Endothelial cell of umbilical vein (primary cell): ENCODE results near the gene ZNF428. TPM values are rescaled to one million over a fixed set of nuclear protein-coding genes. Genes with fewer than 3 reads are reported as not detected.

ENCODE experiments used
- BruUV-seq: library from RNA; stranded (reverse); fragments of 400-500 nt; replicated peaks from 2 replicates; lab custom pipeline; 2021; lab: Mats Ljungman, UMichigan
- CTCF ChIA-PET: fragments of 300-600, 350-600 bp; sonication (Branson Sonifier 250); formaldehyde crosslinking; loops from one replicate; lab custom pipeline; 2021; ENCODE audit warnings: antibody characterized with exemption, inconsistent platforms; lab: Charles Lee
- POLR2A ChIA-PET: fragments of 300-600, 350-600 bp; sonication (Branson Sonifier 250); formaldehyde crosslinking; loops from one replicate; lab custom pipeline; 2021; ENCODE audit warnings: antibody characterized with exemption, inconsistent platforms; lab: Charles Lee
- DNase-seq: peaks from one replicate; pipeline ENCODE4 v3.0.0-alpha.2; 2011; ENCODE audit warnings: low read depth, low spot score
- FAIRE-seq: peaks from 2 replicates; lab custom pipeline; 2011; peaks lifted over from hg19 to GRCh38; lab: Jason Lieb, UNC
- H2AFZ ChIP-seq: 2 replicates; pipeline ENCODE4 v1.6.0; 2012; ENCODE audit warnings: low read depth, low read length, control low read depth, inconsistent platforms
- H3K27ac ChIP-seq: 2 replicates; pipeline ENCODE4 v1.5.1; 2011; ENCODE audit warnings: low read depth, mild to moderate bottlenecking, control low read depth, low read length, moderate library complexity; ENCODE audit not compliant: insufficient read depth
- H3K27me3 ChIP-seq, 2 experiments: 2 replicates each; pipeline versions ENCODE4 v1.6.0 to v1.6.1; 2011; ENCODE audit warnings: low read length in 2 of 2, mixed read lengths in 1 of 2; ENCODE audit not compliant: control insufficient read depth in 2 of 2, insufficient read depth in 2 of 2
- H3K36me3 ChIP-seq, 2 experiments: 2 replicates in 1 of 2; 3 replicates in 1 of 2; pipeline ENCODE4 v1.5.1; 2011; ENCODE audit warnings: low read length in 2 of 2, mild to moderate bottlenecking in 1 of 2, moderate library complexity in 1 of 2; ENCODE audit not compliant: control insufficient read depth in 2 of 2, insufficient read depth in 2 of 2; ENCODE audit errors: extremely low read depth in 1 of 2
- H3K4me1 ChIP-seq: 3 replicates; pipeline ENCODE4 v1.5.1; 2011; ENCODE audit warnings: mild to moderate bottlenecking, low read length; ENCODE audit not compliant: control insufficient read depth, insufficient read depth; ENCODE audit errors: extremely low read depth
- H3K4me2 ChIP-seq: 2 replicates; pipeline ENCODE4 v1.6.1; 2011; ENCODE audit warnings: low read length, control low read depth, mixed read lengths; ENCODE audit not compliant: insufficient read depth
- H3K4me3 ChIP-seq, 3 experiments: fragments of 200-600 bp in 1 of 3; sonication (generic), shearing (Covaris generic) in 1 of 3; replicated peaks in 1 of 3; 2 replicates each; pipeline ENCODE4 v1.5.1; 2011 to 2016; ENCODE audit warnings: control low read depth in 3 of 3, low read length in 3 of 3, mild to moderate bottlenecking in 2 of 3, inconsistent platforms in 1 of 3, low read depth in 1 of 3, moderate library complexity in 1 of 3; ENCODE audit not compliant: insufficient read depth in 1 of 3
- H3K79me2 ChIP-seq: 2 replicates; pipeline ENCODE4 v1.6.0; 2012; ENCODE audit warnings: low read length, inconsistent platforms; ENCODE audit not compliant: control insufficient read depth, insufficient read depth
- H3K9ac ChIP-seq: replicated peaks from 2 replicates; pipeline ENCODE3; 2011; ENCODE audit warnings: low read length, control low read depth; ENCODE audit not compliant: insufficient read depth; ENCODE audit errors: extremely low read depth
- H3K9me1 ChIP-seq: replicated peaks from 3 replicates; pipeline ENCODE4 v1.6.0; 2011; ENCODE audit warnings: mild to moderate bottlenecking, low read length; ENCODE audit not compliant: control insufficient read depth, insufficient read depth; ENCODE audit errors: extremely low read depth
- H3K9me3 ChIP-seq: replicated peaks from 2 replicates; pipeline ENCODE4 v1.5.1; 2012; ENCODE audit warnings: low read length, inconsistent platforms; ENCODE audit not compliant: control insufficient read depth, insufficient read depth
- H4K20me1 ChIP-seq: replicated peaks from 2 replicates; pipeline ENCODE3; 2011; ENCODE audit warnings: mild to moderate bottlenecking, low read length; ENCODE audit not compliant: control insufficient read depth, insufficient read depth; ENCODE audit errors: extremely low read depth
- EZH2 ChIP-seq: IDR thresholded peaks from 2 replicates; pipeline ENCODE4 v1.6.1; 2012; ENCODE audit warnings: borderline replicate concordance, low read depth, mild to moderate bottlenecking, moderate library complexity, low read length, inconsistent platforms; ENCODE audit not compliant: severe bottlenecking
- FOS ChIP-seq: IDR thresholded peaks from 2 replicates; pipeline ENCODE4 v1.6.1; 2011; ENCODE audit warnings: mild to moderate bottlenecking, low read length, moderate library complexity, borderline replicate concordance; ENCODE audit not compliant: insufficient read depth
- GATA2 ChIP-seq: IDR thresholded peaks from 2 replicates; pipeline ENCODE4 v1.7.0; 2011; ENCODE audit warnings: low read depth, mild to moderate bottlenecking, moderate library complexity, mixed read lengths, low read length; ENCODE audit not compliant: insufficient read length, insufficient read depth
- JUN ChIP-seq: IDR thresholded peaks from 2 replicates; pipeline ENCODE4 v1.6.1; 2011; ENCODE audit warnings: borderline replicate concordance, low read depth; ENCODE audit not compliant: insufficient read length, insufficient read depth
- MYC ChIP-seq: IDR thresholded peaks from one replicate; pipeline ENCODE4 v1.6.1; 2011; ENCODE audit warnings: mild to moderate bottlenecking, low read depth, low read length
- POLR2A ChIP-seq: IDR thresholded peaks from 2 replicates; pipeline ENCODE4 v1.6.1; 2012; ENCODE audit warnings: low read depth, mild to moderate bottlenecking, control low read depth, low read length
- POLR2AphosphoS5 ChIP-seq: IDR thresholded peaks from 2 replicates; pipeline ENCODE4 v1.6.1; 2012; ENCODE audit warnings: low read depth, mild to moderate bottlenecking, control low read depth, low read length, moderate library complexity; ENCODE audit not compliant: insufficient read depth
- dilution Hi-C: fragments of 300-500 bp; cut with MboI; formaldehyde crosslinking; loops from one replicate; pipeline ENCODE4 v1.15.0; 2019; ENCODE audit warnings: low sequenced_read_pairs; ENCODE audit not compliant: extremely low pct_ligation_motif_present
- intact Hi-C: fragments of 100-400 bp; cut with micrococcal nuclease; formaldehyde crosslinking; loops from one replicate; pipeline ENCODE4 v1.10.0; 2022
- polyA plus RNA-seq, 4 experiments: library from polyadenylated mRNA; depleted of rRNA in 3 of 4; stranded (reverse) in 3 of 4; unstranded in 1 of 4; fragments of >200 nt; gene quantifications; 2 replicates each; pipeline versions ENCODE4 v1.2.1 to v1.2.3, GENCODE V29; 2011 to 2012; ENCODE audit warnings: missing spikeins in 1 of 4
- total RNA-seq: library from RNA; stranded (reverse); gene quantifications from 2 replicates; pipeline ENCODE4 v1.2.3, GENCODE V29; 2021
- TF ChIP-seq, protein P1 (sequence below), 2 donors: IDR thresholded peaks; 1 replicate in 1 of 2; 2 replicates in 1 of 2; pipeline ENCODE4 v1.5.1; 2011; ENCODE audit warnings: low read length in 2 of 2, mild to moderate bottlenecking in 2 of 2, moderate library complexity in 2 of 2, control low read depth in 1 of 2, inconsistent platforms in 1 of 2, low read depth in 1 of 2; ENCODE audit not compliant: insufficient read depth in 1 of 2; ENCODE audit errors: extremely low read depth in 1 of 2
- TF ChIP-seq, protein P2 (sequence below): IDR thresholded peaks from 2 replicates; pipeline ENCODE4 v1.6.1; 2011; ENCODE audit not compliant: insufficient read depth, insufficient read length

Gene ZNF428
- total and polyA plus RNA-seq, 2 donors (not counting 3 experiments of a cell fraction or from before 2014, with no cell fraction given) = 29.2 to 56.2 TPM

DNA sequence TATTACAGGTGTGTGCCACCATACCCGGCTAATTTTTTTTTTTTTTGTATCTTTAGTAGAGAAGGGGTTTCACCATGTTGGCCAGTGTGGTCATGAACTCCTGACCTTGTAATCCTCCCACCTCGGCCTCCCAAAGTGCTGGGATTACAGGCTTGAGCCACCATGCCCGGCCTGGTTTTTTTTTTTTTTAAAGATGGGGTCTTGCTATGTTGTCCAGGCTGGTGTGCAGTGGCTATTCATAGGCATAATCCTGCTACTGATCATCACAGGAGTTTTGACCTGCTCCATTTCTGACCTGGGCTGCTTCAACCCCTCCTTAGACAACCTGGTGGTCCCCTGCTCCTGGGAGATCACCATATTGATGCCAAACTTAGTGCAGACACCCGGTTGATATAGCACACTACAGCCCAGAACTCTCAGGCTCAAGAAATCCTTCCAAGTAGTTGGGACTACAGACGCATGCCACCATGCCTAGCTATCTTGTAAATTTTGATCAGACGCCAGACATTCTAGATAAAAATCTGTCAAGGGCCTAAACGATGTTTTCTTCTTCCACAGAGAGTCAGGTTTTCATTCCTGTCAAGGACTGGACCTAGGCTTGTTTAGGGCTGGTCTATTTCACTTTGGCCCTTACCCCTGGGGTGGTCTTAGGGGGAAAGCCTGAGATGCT is 41.0 kb upstream of the ZNF428 start:
- no peak overlapping the region for H3K4me2 ChIP-seq
- DNase-seq = no peak
- H3K9me1 ChIP-seq = no peaks in the 10 kb centered on the region
- intact Hi-C loops = no loop called here
- ChIA-PET POLR2A (no interaction called here), CTCF (no interaction called here)
- H2AFZ ChIP-seq = no peak overlapping the region
- TF ChIP-seq POLR2AphosphoS5 (no peak), FOS (no peak), JUN (no peak), EZH2 (no peak), GATA2 (no peak), POLR2A (no peak), MYC (no peak)
- TF ChIP-seq, protein P1, sequence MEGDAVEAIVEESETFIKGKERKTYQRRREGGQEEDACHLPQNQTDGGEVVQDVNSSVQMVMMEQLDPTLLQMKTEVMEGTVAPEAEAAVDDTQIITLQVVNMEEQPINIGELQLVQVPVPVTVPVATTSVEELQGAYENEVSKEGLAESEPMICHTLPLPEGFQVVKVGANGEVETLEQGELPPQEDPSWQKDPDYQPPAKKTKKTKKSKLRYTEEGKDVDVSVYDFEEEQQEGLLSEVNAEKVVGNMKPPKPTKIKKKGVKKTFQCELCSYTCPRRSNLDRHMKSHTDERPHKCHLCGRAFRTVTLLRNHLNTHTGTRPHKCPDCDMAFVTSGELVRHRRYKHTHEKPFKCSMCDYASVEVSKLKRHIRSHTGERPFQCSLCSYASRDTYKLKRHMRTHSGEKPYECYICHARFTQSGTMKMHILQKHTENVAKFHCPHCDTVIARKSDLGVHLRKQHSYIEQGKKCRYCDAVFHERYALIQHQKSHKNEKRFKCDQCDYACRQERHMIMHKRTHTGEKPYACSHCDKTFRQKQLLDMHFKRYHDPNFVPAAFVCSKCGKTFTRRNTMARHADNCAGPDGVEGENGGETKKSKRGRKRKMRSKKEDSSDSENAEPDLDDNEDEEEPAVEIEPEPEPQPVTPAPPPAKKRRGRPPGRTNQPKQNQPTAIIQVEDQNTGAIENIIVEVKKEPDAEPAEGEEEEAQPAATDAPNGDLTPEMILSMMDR (IDR thresholded peaks at IDR 0.05; ENCODE audit: extremely low read depth in 1 of 2, insufficient read depth in 1 of 2, low read depth in 1 of 2, low read length in 2 of 2) = no peak
- TF ChIP-seq, protein P2, sequence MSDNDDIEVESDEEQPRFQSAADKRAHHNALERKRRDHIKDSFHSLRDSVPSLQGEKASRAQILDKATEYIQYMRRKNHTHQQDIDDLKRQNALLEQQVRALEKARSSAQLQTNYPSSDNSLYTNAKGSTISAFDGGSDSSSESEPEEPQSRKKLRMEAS = no peak
- no peak overlapping the region for H3K27ac ChIP-seq
- dilution Hi-C loops = no loop called here
- no peak overlapping the region for H3K4me3 ChIP-seq
- BruUV-seq = no TSS peak
- FAIRE-seq = no peak
- H3K27me3 ChIP-seq = no peaks in the 10 kb centered on the region
- peaks cover 8 to 9% of the 10 kb centered on the region in 2 experiments for H3K36me3 ChIP-seq
- H3K79me2 ChIP-seq = peaks cover 39% of the 10 kb centered on the region
- no peak overlapping the region for H3K9ac ChIP-seq
- peaks cover 20% of the 10 kb centered on the region for H3K4me1 ChIP-seq
- H4K20me1 ChIP-seq = no peaks in the 10 kb centered on the region
- no peaks in the 10 kb centered on the region for H3K9me3 ChIP-seq
